Trophoblast cell (in vitro differentiated cells and primary cell): ENCODE measurements around the gene NR3C1.

Experiments used
- DNase-seq, 2 donors: peaks; one replicate each; pipeline ENCODE4 v3.0.0-alpha.2; 2016
- H2AFZ ChIP-seq: 2 replicates; pipeline ENCODE4 v1.6.1; 2013; ENCODE audit warnings: low read length, moderate library complexity, mild to moderate bottlenecking; ENCODE audit not compliant: insufficient read depth, poor library complexity
- H2AK5ac ChIP-seq: 2 replicates; pipeline ENCODE4 v1.6.1; 2013; ENCODE audit warnings: mild to moderate bottlenecking, low read length
- H2BK120ac ChIP-seq: 2 replicates; pipeline ENCODE4 v1.6.1; 2013; ENCODE audit warnings: low read length, mild to moderate bottlenecking, moderate library complexity; ENCODE audit not compliant: insufficient read depth, poor library complexity
- H2BK12ac ChIP-seq: 2 replicates; pipeline ENCODE4 v1.6.1; 2013; ENCODE audit warnings: mild to moderate bottlenecking, low read length, moderate library complexity
- H2BK5ac ChIP-seq: 2 replicates; pipeline ENCODE4 v1.6.1; 2013; ENCODE audit warnings: low read length, low read depth, moderate library complexity, mild to moderate bottlenecking; ENCODE audit not compliant: poor library complexity
- H3K14ac ChIP-seq: 2 replicates; pipeline ENCODE4 v1.6.1; 2013; ENCODE audit warnings: mild to moderate bottlenecking, low read length
- H3K18ac ChIP-seq: 2 replicates; pipeline ENCODE4 v1.6.1; 2013; ENCODE audit warnings: mild to moderate bottlenecking, low read length
- H3K23ac ChIP-seq: 2 replicates; pipeline ENCODE4 v1.6.1; 2013; ENCODE audit warnings: low read length
- H3K27ac ChIP-seq: 2 replicates; pipeline ENCODE4 v1.5.1; 2013; ENCODE audit warnings: low read depth, mild to moderate bottlenecking, inconsistent platforms, low read length, moderate library complexity
- H3K27me3 ChIP-seq: 2 replicates; pipeline ENCODE4 v1.6.1; 2013; ENCODE audit warnings: inconsistent platforms, mild to moderate bottlenecking, low read length, moderate library complexity; ENCODE audit not compliant: insufficient read depth
- H3K36me3 ChIP-seq, 2 experiments: 1 replicate in 1 of 2; 2 replicates in 1 of 2; pipeline ENCODE4 v1.6.1; 2013; ENCODE audit warnings: low read length in 2 of 2, mild to moderate bottlenecking in 2 of 2, moderate library complexity in 1 of 2; ENCODE audit not compliant: insufficient read depth in 2 of 2, control insufficient read depth in 1 of 2
- H3K4ac ChIP-seq: 2 replicates; pipeline ENCODE4 v1.6.1; 2013; ENCODE audit warnings: low read depth, mild to moderate bottlenecking, low read length, moderate library complexity
- H3K4me1 ChIP-seq, 2 experiments: 1 replicate in 1 of 2; 2 replicates in 1 of 2; pipeline ENCODE4 v1.6.1; 2013; ENCODE audit warnings: low read length in 2 of 2, mild to moderate bottlenecking in 2 of 2, moderate library complexity in 1 of 2; ENCODE audit not compliant: insufficient read depth in 2 of 2, control insufficient read depth in 1 of 2
- H3K4me2 ChIP-seq: 2 replicates; pipeline ENCODE4 v1.6.1; 2013; ENCODE audit warnings: inconsistent platforms, mild to moderate bottlenecking, low read length, moderate library complexity
- H3K4me3 ChIP-seq: 2 replicates; pipeline ENCODE4 v1.5.1; 2013; ENCODE audit warnings: mild to moderate bottlenecking, low read depth, low read length, inconsistent platforms
- H3K79me1 ChIP-seq: one replicate; pipeline ENCODE4 v1.6.1; 2013; ENCODE audit warnings: low read length
- H3K79me2 ChIP-seq: 2 replicates; pipeline ENCODE4 v1.6.1; 2013; ENCODE audit warnings: low read length, mild to moderate bottlenecking; ENCODE audit not compliant: control insufficient read depth, insufficient read depth, poor library complexity
- H3K9ac ChIP-seq: 2 replicates; pipeline ENCODE4 v1.6.1; 2013; ENCODE audit warnings: mild to moderate bottlenecking, low read length
- H3K9me3 ChIP-seq: 2 replicates; pipeline ENCODE4 v1.6.1; 2013; ENCODE audit warnings: low read depth, mild to moderate bottlenecking, control low read depth, inconsistent platforms, low read length; ENCODE audit not compliant: insufficient read depth
- H4K12ac ChIP-seq: 2 replicates; pipeline ENCODE4 v1.6.1; 2013; ENCODE audit warnings: low read depth, mild to moderate bottlenecking, low read length, moderate library complexity
- H4K8ac ChIP-seq: 2 replicates; pipeline ENCODE4 v1.6.1; 2013; ENCODE audit warnings: low read depth, mild to moderate bottlenecking, low read length, moderate library complexity
- H4K91ac ChIP-seq: one replicate; pipeline ENCODE4 v1.6.1; 2013; ENCODE audit warnings: low read depth, mild to moderate bottlenecking, low read length, moderate library complexity
- WGBS: extraction: QIAGEN DNeasy Blood & Tissue Kit; methylation state at CpG from one replicate; pipeline ENCODE4 v1.1.7; 2013; ENCODE audit warnings: missing lambda C conversion rate; ENCODE audit not compliant: insufficient read length, insufficient coverage; ENCODE audit errors: extremely low coverage; 5-methylcytosine and 5-hydroxymethylcytosine counted together

Gene NR3C1

GRCh38 chr5:143428738-143429420, 25.4 kb upstream of the NR3C1 start:
- Histone ChIP-seq H2AFZ (no peak overlapping the region), H2BK120ac (no peak overlapping the region), H3K4me3 (no peak overlapping the region), H3K23ac (no peak overlapping the region), H4K91ac (no peak overlapping the region), H2BK5ac (no peak overlapping the region), H3K9ac (no peak overlapping the region), H3K4me1 (no peaks in the 10 kb centered on the region), H3K4me2 (no peak overlapping the region), H3K79me2 (no peaks in the 10 kb centered on the region), H3K27ac (no peak overlapping the region), H4K12ac (no peak overlapping the region), H3K79me1 (no peaks in the 10 kb centered on the region), H2AK5ac (no peak overlapping the region), H3K9me3 (no peaks in the 10 kb centered on the region), H3K36me3 (no peaks in the 10 kb centered on the region), H3K27me3 (no peaks in the 10 kb centered on the region), H3K4ac (no peak overlapping the region), H3K18ac (no peak overlapping the region), H4K8ac (no peak overlapping the region), H2BK12ac (no peak overlapping the region), H3K14ac (no peak overlapping the region)
- DNase-seq: no peak
- WGBS: no CpG with 5 or more reads among the region's 2 CpGs

GRCh38 chr5:143428155-143428554, 24.7 kb upstream of the NR3C1 start:
- H2AK5ac ChIP-seq: no peak overlapping the region
- H3K14ac ChIP-seq: no peak overlapping the region
- H3K4me1 ChIP-seq: no peaks in the 10 kb centered on the region
- H3K9ac ChIP-seq: no peak overlapping the region
- H3K4ac ChIP-seq: no peak overlapping the region
- no peaks in the 10 kb centered on the region for H3K27me3 ChIP-seq
- H3K23ac ChIP-seq: no peak overlapping the region
- H3K27ac ChIP-seq: no peak overlapping the region
- H3K4me3 ChIP-seq: no peak overlapping the region
- no peaks in the 10 kb centered on the region for H3K9me3 ChIP-seq
- no peak overlapping the region for H4K91ac ChIP-seq
- no CpG with 5 or more reads among the region's 1 CpG for WGBS
- H2BK5ac ChIP-seq: no peak overlapping the region
- no peak overlapping the region for H4K8ac ChIP-seq
- no peak overlapping the region for H3K18ac ChIP-seq
- no peaks in the 10 kb centered on the region for H3K79me2 ChIP-seq
- DNase-seq: no peak
- H3K36me3 ChIP-seq: no peaks in the 10 kb centered on the region
- no peak overlapping the region for H4K12ac ChIP-seq
- H3K4me2 ChIP-seq: no peak overlapping the region
- H3K79me1 ChIP-seq: no peaks in the 10 kb centered on the region
- no peak overlapping the region for H2BK120ac ChIP-seq
- no peak overlapping the region for H2BK12ac ChIP-seq
- H2AFZ ChIP-seq: no peak overlapping the region

- H3K36me3 ChIP-seq: no peaks in the 10 kb centered on the region
Observed at GRCh38 chr5:143427122-143427735, 23.7 kb upstream of the NR3C1 start.

GRCh38 chr5:143426437-143426991, 23.0 kb upstream of the NR3C1 start:
- Histone ChIP-seq H3K9me3 (no peaks in the 10 kb centered on the region), H4K8ac (no peak overlapping the region), H3K18ac (no peak overlapping the region), H3K14ac (no peak overlapping the region), H2BK5ac (no peak overlapping the region), H3K23ac (no peak overlapping the region), H3K4me3 (no peak overlapping the region), H4K91ac (no peak overlapping the region), H3K4me2 (no peak overlapping the region), H3K79me2 (no peaks in the 10 kb centered on the region), H3K27ac (no peak overlapping the region), H3K36me3 (no peaks in the 10 kb centered on the region), H3K9ac (no peak overlapping the region), H4K12ac (no peak overlapping the region), H3K4me1 (no peaks in the 10 kb centered on the region), H2AK5ac (no peak overlapping the region), H3K27me3 (no peaks in the 10 kb centered on the region), H2BK120ac (no peak overlapping the region), H2AFZ (no peak overlapping the region), H3K79me1 (no peaks in the 10 kb centered on the region), H3K4ac (no peak overlapping the region), H2BK12ac (no peak overlapping the region)
- DNase-seq: no peak
- WGBS: no CpG with 5 or more reads among the region's 9 CpGs

More at GRCh38 chr5:143427122-143427735, 23.7 kb upstream of the NR3C1 start:
- Histone ChIP-seq H2AK5ac (no peak overlapping the region), H3K4me1 (no peaks in the 10 kb centered on the region), H3K27ac (no peak overlapping the region), H3K9me3 (no peaks in the 10 kb centered on the region), H4K12ac (no peak overlapping the region), H3K4me2 (no peak overlapping the region), H3K79me1 (no peaks in the 10 kb centered on the region), H3K79me2 (no peaks in the 10 kb centered on the region), H2BK5ac (no peak overlapping the region), H4K91ac (no peak overlapping the region), H3K4ac (no peak overlapping the region), H3K4me3 (no peak overlapping the region), H3K27me3 (no peaks in the 10 kb centered on the region), H3K23ac (no peak overlapping the region), H3K18ac (no peak overlapping the region), H2AFZ (no peak overlapping the region), H4K8ac (no peak overlapping the region), H3K9ac (no peak overlapping the region), H2BK12ac (no peak overlapping the region), H2BK120ac (no peak overlapping the region), H3K14ac (no peak overlapping the region)
- no CpG with 5 or more reads among the region's 3 CpGs for WGBS
- DNase-seq: no peak
